ENCODE data around the gene CDC42BPA.

GRCh38 chr1:227191607-227192006 is 126.7 kb downstream of the CDC42BPA start:
- TF ChIP-seq CTCF (IDR thresholded peaks at IDR 0.05): no peak
- TF ChIP-seq POLR2A (IDR thresholded peaks at IDR 0.05): no peak
